ENCODE data around the gene PKD1. TPM values are rescaled to one million over a fixed set of nuclear protein-coding genes. Genes with fewer than 3 reads are reported as not detected.

PKD1 gene
- polyA plus RNA-seq, 1 donor from 2014 or later, result 176 TPM

DNA sequence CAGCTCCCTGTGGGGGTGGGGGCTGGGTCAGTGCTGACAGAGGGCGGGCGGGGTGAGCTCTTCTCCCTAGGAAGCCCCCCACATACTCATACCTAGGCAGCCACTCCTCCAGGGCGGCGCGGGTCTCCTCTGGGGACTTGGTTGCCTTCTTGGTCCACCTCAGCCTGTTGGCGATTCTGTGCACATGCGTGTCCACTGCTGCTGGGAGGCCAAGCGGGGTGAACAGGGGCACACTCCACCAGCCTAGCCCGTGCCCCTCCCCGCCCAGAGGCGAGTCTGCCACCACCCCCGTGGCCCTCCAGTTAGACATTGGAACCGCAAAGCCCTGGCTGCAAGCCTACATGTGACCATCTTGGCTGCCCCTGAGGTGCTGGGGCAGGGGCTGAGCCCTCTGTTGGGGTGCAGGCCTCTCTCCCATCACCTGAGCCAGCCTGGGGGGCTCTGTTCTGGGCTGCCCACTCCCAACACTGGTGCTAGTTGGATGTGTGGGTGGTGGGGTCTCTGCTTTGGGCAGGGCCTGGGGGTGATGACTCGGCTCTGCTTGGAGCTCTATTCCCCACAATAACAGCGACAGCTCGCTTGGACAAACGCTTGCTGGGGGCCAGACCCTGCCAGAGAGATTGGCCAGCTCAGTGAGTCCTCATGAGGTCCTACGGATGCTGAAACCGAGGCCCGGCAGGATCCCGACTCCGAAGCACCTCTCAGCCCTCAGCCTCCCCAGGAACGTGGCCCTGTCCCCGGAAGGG lies 95.5 kb downstream of the PKD1 start:
- Histone ChIP-seq H3K27ac (ENCODE audit: low read length) (no peak overlapping the region), H3K36me3 (ENCODE audit: insufficient read depth, low read length) (no peaks in the 10 kb centered on the region), H3F3A (ENCODE audit: insufficient read depth, low read length, poor library complexity, severe bottlenecking) (no peaks in the 10 kb centered on the region), H3K4me3 (ENCODE audit: low read length) (no peak overlapping the region), H3K9me2 (ENCODE audit: insufficient read depth, low read length) (no peaks in the 10 kb centered on the region), H2AFZ (ENCODE audit: low read depth, low read length) (no peak overlapping the region), H4K20me1 (ENCODE audit: insufficient read depth) (no peaks in the 10 kb centered on the region), H3K4me2 (ENCODE audit: low read length) (no peak overlapping the region), H3K27me3 (ENCODE audit: insufficient read depth, low read depth, low read length) (no peaks in the 10 kb centered on the region), H3K79me2 (replicated peaks; ENCODE audit: insufficient read depth, low read length) (no peaks in the 10 kb centered on the region), H3K9me3 (ENCODE audit: low read length) (no peaks in the 10 kb centered on the region), H3K9ac (ENCODE audit: low read length) (no peak overlapping the region)
- TF ChIP-seq EZH2 (IDR thresholded peaks at IDR 0.05; ENCODE audit: borderline replicate concordance, insufficient read depth, low read length, poor library complexity, severe bottlenecking) (no peak), REST (IDR thresholded peaks at IDR 0.05; ENCODE audit: borderline replicate concordance) (no peak), MXI1 (conservative IDR thresholded peaks at IDR 0.05; ENCODE audit: poor library complexity, severe bottlenecking) (no peak), RAD21 (conservative IDR thresholded peaks at IDR 0.05) (no peak), SMC3 (conservative IDR thresholded peaks at IDR 0.05; ENCODE audit: poor library complexity) (no peak), TAF1 (IDR thresholded peaks at IDR 0.05; ENCODE audit: low read depth) (no peak), POLR2AphosphoS5 (IDR thresholded peaks at IDR 0.05) (no peak), EP300 (conservative IDR thresholded peaks at IDR 0.05; ENCODE audit: poor library complexity, severe bottlenecking) (no peak)
- TF ChIP-seq, protein P1, sequence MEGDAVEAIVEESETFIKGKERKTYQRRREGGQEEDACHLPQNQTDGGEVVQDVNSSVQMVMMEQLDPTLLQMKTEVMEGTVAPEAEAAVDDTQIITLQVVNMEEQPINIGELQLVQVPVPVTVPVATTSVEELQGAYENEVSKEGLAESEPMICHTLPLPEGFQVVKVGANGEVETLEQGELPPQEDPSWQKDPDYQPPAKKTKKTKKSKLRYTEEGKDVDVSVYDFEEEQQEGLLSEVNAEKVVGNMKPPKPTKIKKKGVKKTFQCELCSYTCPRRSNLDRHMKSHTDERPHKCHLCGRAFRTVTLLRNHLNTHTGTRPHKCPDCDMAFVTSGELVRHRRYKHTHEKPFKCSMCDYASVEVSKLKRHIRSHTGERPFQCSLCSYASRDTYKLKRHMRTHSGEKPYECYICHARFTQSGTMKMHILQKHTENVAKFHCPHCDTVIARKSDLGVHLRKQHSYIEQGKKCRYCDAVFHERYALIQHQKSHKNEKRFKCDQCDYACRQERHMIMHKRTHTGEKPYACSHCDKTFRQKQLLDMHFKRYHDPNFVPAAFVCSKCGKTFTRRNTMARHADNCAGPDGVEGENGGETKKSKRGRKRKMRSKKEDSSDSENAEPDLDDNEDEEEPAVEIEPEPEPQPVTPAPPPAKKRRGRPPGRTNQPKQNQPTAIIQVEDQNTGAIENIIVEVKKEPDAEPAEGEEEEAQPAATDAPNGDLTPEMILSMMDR (IDR thresholded peaks at IDR 0.05; ENCODE audit: poor library complexity, severe bottlenecking), result no peak

DNA sequence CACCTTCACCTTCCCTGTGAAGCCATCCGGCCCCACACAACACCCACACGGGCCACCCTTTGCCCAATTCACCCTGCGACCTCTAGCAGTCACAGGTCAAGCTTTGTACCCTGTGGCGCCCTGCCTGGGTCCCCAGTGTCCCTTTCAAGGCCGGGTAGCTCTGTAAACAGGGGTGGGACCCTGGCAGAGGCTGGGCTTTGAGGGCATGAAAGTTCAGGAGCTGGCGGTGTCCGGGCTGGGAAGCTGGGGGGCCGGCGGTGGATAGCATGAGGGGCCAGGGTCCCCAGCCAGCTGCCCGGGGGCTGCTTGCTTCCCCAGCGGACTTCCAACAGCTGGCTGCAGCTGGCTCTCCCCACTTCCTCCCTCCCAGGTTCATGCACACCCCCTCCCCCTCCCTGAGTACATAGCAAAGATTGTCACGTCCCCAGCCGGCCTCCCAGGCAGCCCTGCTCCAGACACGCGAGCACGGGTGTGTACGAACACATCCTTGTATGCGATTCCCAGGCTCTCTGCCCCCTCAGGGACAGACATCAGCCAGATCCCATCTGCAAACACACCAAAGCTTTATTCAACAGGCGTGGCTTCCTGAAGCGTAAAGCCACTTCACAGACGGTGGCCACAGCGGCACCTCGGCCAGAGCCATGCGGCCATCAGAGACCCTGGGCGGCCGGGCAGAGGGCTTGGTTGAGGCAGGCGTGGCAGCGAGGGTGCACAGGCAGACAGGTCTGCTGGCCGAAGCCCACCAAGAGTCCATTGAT lies 96.2 kb downstream of the PKD1 start:
- Histone ChIP-seq H3F3A (ENCODE audit: insufficient read depth, low read length, poor library complexity, severe bottlenecking) (no peaks in the 10 kb centered on the region), H3K27me3 (ENCODE audit: insufficient read depth, low read depth, low read length) (no peaks in the 10 kb centered on the region), H3K9ac (ENCODE audit: low read length) (no peak overlapping the region), H3K27ac (ENCODE audit: low read length) (no peak overlapping the region), H3K4me2 (ENCODE audit: low read length) (no peak overlapping the region), H3K9me3 (ENCODE audit: low read length) (no peaks in the 10 kb centered on the region), H3K9me2 (ENCODE audit: insufficient read depth, low read length) (no peaks in the 10 kb centered on the region), H3K4me3 (ENCODE audit: low read length) (no peak overlapping the region), H4K20me1 (ENCODE audit: insufficient read depth) (no peaks in the 10 kb centered on the region), H2AFZ (ENCODE audit: low read depth, low read length) (no peak overlapping the region), H3K79me2 (replicated peaks; ENCODE audit: insufficient read depth, low read length) (no peaks in the 10 kb centered on the region), H3K36me3 (ENCODE audit: insufficient read depth, low read length) (no peaks in the 10 kb centered on the region)
- TF ChIP-seq POLR2AphosphoS5 (IDR thresholded peaks at IDR 0.05) (no peak), REST (IDR thresholded peaks at IDR 0.05; ENCODE audit: borderline replicate concordance) (no peak), RAD21 (conservative IDR thresholded peaks at IDR 0.05) (no peak)

Measured in neural cell (in vitro differentiated cells).